Karpas-422 (cell line): ENCODE measurements around the gene DPP6. TPM values are rescaled to one million over a fixed set of nuclear protein-coding genes. Genes with fewer than 3 reads are reported as not detected.

Source experiments
- DNase-seq: peaks from one replicate; pipeline ENCODE4 v3.0.0-alpha.2; 2015
- H2AFZ ChIP-seq: fragments of 200-600 bp; sonication (generic); 2 replicates; pipeline ENCODE4 v1.6.1; 2014; ENCODE audit warnings: antibody characterized with exemption, low read length, mixed read lengths
- H3K27ac ChIP-seq: fragments of 200-600 bp; sonication (generic); 2 replicates; pipeline ENCODE4 v1.5.1; 2014; ENCODE audit warnings: mild to moderate bottlenecking, low read length, moderate library complexity
- H3K27me3 ChIP-seq: fragments of 200-600 bp; sonication (generic); 2 replicates; pipeline ENCODE4 v1.6.1; 2014; ENCODE audit warnings: low read length, mixed read lengths
- H3K36me3 ChIP-seq: fragments of 200-600 bp; sonication (generic); 2 replicates; pipeline ENCODE4 v1.6.1; 2014; ENCODE audit warnings: low read length, mixed read lengths; ENCODE audit not compliant: insufficient read depth
- H3K4me1 ChIP-seq: fragments of 200-600 bp; sonication (generic); 2 replicates; pipeline ENCODE4 v1.6.1; 2014; ENCODE audit warnings: mild to moderate bottlenecking, low read length, mixed read lengths
- H3K4me2 ChIP-seq: fragments of 200-600 bp; sonication (generic); 2 replicates; pipeline ENCODE4 v1.6.1; 2014; ENCODE audit warnings: low read length, low read depth, mild to moderate bottlenecking; ENCODE audit not compliant: poor library complexity, severe bottlenecking
- H3K4me3 ChIP-seq: fragments of 200-600 bp; sonication (generic); 2 replicates; pipeline ENCODE4 v1.5.1; 2014; ENCODE audit warnings: mild to moderate bottlenecking, antibody characterized with exemption, low read length, mixed read lengths
- H3K79me2 ChIP-seq: fragments of 200-600 bp; sonication (generic); 2 replicates; pipeline ENCODE4 v1.6.1; 2014; ENCODE audit warnings: mild to moderate bottlenecking, low read length, mixed read lengths
- H3K9ac ChIP-seq: fragments of 200-600 bp; sonication (generic); 2 replicates; pipeline ENCODE4 v1.6.0; 2014; ENCODE audit warnings: low read length
- H3K9me2 ChIP-seq: fragments of 200-600 bp; sonication (generic), shearing (Covaris generic); replicated peaks from 2 replicates; pipeline ENCODE4 v1.6.0; 2014; ENCODE audit warnings: mild to moderate bottlenecking, low read length, moderate library complexity; ENCODE audit not compliant: insufficient read depth
- H3K9me3 ChIP-seq: fragments of 300-700, 200-600 bp; sonication (generic); 2 replicates; pipeline ENCODE4 v1.6.1; 2014; ENCODE audit warnings: low read length, mixed read lengths
- H4K20me1 ChIP-seq: fragments of 200-600 bp; sonication (generic); 2 replicates; pipeline ENCODE4 v1.6.1; 2014; ENCODE audit warnings: mild to moderate bottlenecking, antibody characterized with exemption, low read length, low read depth; ENCODE audit not compliant: insufficient read depth
- total RNA-seq: library from RNA; depleted of rRNA; stranded (reverse); fragments of >200 nt; shearing (Covaris generic); gene quantifications from 2 replicates; pipeline ENCODE4 v1.2.3, GENCODE V29; 2014; ENCODE audit warnings: low replicate concordance

DPP6 gene
- total RNA-seq, 1 experiment from 2014 or later: not detected

DNA sequence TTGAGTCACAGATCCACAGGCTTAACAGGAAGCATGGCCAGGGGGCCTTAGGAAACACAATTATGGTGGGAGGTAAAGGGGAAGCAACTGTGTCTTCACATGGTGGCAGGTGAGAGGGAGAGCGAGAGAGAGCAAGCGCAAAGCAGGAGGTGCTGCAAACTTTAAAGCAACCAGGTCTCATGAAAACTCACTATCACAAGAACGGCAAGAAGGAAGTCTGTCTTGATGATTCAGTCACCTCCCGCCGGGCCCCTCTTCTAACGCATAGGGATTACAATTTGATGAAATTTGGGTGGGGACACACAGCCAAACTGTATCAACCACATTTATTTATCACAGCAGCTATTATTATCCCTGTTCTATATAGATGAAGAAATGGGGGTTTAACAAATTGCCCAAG, 201.6 kb downstream of the DPP6 start:
- Histone ChIP-seq H3K4me3 (no peak overlapping the region), H2AFZ (no peak overlapping the region), H4K20me1 (no peaks in the 10 kb centered on the region), H3K27ac (no peak overlapping the region), H3K4me2 (no peak overlapping the region), H3K9me2 (no peaks in the 10 kb centered on the region), H3K4me1 (no peaks in the 10 kb centered on the region), H3K36me3 (no peaks in the 10 kb centered on the region), H3K27me3 (no peaks in the 10 kb centered on the region), H3K79me2 (no peaks in the 10 kb centered on the region), H3K9me3 (no peaks in the 10 kb centered on the region), H3K9ac (no peak overlapping the region)
- DNase-seq: no peak

DNA sequence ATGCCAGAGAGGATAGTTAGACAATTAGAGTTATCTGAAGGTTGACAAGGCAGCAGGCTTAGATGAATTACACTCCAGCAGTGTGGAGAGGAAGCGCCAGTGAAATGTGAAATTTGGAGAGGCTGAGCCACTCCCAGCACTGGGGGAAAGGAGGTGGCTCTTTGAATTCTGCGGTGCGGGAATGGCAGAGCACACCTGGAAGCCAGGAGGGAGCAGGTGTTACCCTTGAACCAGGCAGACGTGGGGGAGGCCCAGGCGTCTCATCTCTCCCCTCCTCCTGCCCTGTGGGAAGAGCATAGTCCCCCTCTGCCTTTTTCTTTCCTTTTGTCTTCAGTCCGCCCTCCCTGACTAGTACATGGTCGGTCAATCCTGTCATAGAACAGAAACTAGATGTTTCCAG, 203.1 kb downstream of the DPP6 start:
- Histone ChIP-seq H3K9me2 (no peaks in the 10 kb centered on the region), H3K4me3 (no peak overlapping the region), H2AFZ (no peak overlapping the region), H3K36me3 (no peaks in the 10 kb centered on the region), H3K9ac (no peak overlapping the region), H3K27me3 (no peaks in the 10 kb centered on the region), H3K79me2 (no peaks in the 10 kb centered on the region), H3K4me2 (no peak overlapping the region), H4K20me1 (no peaks in the 10 kb centered on the region), H3K4me1 (no peaks in the 10 kb centered on the region), H3K9me3 (no peaks in the 10 kb centered on the region), H3K27ac (no peak overlapping the region)
- DNase-seq: no peak

DNA sequence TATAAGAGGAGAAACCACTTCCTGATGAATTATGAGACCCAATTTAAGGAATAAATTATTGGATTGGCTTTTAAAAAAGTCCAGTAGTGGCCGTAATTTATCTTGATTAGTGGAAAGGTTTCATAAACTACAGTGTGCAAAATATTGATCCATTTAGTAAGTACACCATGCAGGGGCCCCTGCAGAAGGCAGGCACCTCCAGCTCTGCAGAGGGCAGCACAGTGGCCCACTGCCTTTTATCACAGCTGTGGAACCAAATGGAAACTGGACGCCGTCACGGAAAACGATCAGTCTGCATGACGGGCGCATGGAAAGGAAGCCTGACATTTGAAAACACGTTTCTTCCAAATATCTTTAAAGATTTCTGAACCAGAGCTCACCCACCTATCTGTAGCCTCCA, 204.0 kb downstream of the DPP6 start:
- H3K27ac ChIP-seq: no peak overlapping the region
- no peak for DNase-seq
- H3K27me3 ChIP-seq: no peaks in the 10 kb centered on the region

DNA sequence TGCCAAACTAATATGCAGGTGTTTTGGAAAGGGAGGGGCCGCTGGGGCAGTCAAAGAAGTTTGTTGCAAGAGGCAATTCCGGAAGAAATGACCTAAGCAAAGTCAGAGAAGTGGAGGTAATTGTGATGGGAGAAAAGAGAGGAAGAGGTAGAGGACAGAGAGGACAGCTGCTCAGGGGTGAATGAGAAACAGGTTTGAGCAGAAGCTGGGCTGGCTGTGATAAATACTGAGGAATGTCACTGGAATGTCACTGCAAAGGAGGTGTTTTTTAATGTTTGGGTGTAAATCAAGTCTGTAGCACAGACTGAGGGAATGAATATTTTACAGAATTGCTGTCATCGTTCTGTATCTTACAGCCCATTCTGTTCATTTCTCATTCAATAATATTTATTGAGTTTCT, 207.2 kb downstream of the DPP6 start:
- DNase-seq: no peak
- no peaks in the 10 kb centered on the region for H3K9me3 ChIP-seq
- H3K4me3 ChIP-seq: no peak overlapping the region
- H3K36me3 ChIP-seq: no peaks in the 10 kb centered on the region
- no peaks in the 10 kb centered on the region for H3K9me2 ChIP-seq
- no peaks in the 10 kb centered on the region for H4K20me1 ChIP-seq
- H3K4me2 ChIP-seq: no peak overlapping the region
- no peaks in the 10 kb centered on the region for H3K27me3 ChIP-seq
- H3K9ac ChIP-seq: no peak overlapping the region
- no peaks in the 10 kb centered on the region for H3K79me2 ChIP-seq
- no peak overlapping the region for H3K27ac ChIP-seq
- no peaks in the 10 kb centered on the region for H3K4me1 ChIP-seq
- no peak overlapping the region for H2AFZ ChIP-seq

More for the DNA sequence above, 204.0 kb downstream of the DPP6 start:
- H3K4me1 ChIP-seq: no peaks in the 10 kb centered on the region
- H4K20me1 ChIP-seq: no peaks in the 10 kb centered on the region
- H3K9ac ChIP-seq: no peak overlapping the region
- H3K79me2 ChIP-seq: no peaks in the 10 kb centered on the region
- H3K9me2 ChIP-seq: no peaks in the 10 kb centered on the region
- no peaks in the 10 kb centered on the region for H3K36me3 ChIP-seq
- H3K9me3 ChIP-seq: no peaks in the 10 kb centered on the region
- H2AFZ ChIP-seq: no peak overlapping the region
- H3K4me2 ChIP-seq: no peak overlapping the region
- no peak overlapping the region for H3K4me3 ChIP-seq

DNA sequence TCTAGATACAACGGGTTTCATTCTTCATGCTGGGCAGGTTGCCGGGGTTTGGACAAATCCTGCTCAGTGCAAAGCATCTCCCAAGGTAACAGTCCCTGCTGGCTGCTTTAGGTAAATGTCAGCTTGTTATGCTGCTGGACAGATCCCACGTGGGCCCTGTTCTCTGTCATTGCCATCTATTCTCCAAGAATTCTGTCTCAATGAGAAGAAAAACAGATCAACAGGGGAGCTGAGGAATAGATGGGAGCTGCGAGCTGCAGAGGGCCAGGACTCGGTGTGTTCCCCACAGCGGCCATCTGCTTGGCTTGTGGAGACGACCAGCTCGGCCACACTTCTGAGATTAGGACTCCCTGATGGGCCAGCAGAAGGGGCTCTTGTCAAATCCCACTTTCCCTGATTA, 235.2 kb downstream of the DPP6 start:
- Histone ChIP-seq H2AFZ (no peak overlapping the region), H3K27ac (no peak overlapping the region), H3K9me2 (no peaks in the 10 kb centered on the region), H3K36me3 (no peaks in the 10 kb centered on the region), H4K20me1 (no peaks in the 10 kb centered on the region), H3K79me2 (no peaks in the 10 kb centered on the region), H3K27me3 (no peaks in the 10 kb centered on the region), H3K4me2 (no peak overlapping the region), H3K4me1 (no peaks in the 10 kb centered on the region), H3K4me3 (no peak overlapping the region), H3K9ac (no peak overlapping the region), H3K9me3 (no peaks in the 10 kb centered on the region)
- DNase-seq: no peak

DNA sequence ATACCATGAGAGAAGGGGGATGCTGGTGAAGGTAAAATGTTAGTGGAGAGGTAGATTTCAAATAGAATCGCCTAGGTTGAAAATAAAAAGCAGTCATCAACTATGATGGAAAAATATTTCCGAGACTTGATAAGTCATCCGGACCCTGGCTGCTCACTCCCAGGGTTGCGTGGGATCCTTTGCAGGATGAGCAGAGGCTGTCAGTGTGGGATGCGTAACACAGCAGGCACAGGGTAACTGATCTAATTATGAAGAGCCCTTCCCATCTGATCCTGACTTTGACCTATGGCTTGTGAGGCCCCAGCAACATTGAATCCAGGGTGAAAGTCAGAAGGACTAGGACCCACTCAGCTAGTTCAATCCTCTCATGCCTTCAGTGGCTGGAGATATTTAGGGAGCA, 236.9 kb downstream of the DPP6 start:
- no peaks in the 10 kb centered on the region for H3K27me3 ChIP-seq
- H3K79me2 ChIP-seq: no peaks in the 10 kb centered on the region
- H3K27ac ChIP-seq: no peak overlapping the region
- H3K4me2 ChIP-seq: no peak overlapping the region
- H2AFZ ChIP-seq: no peak overlapping the region
- no peaks in the 10 kb centered on the region for H3K9me3 ChIP-seq
- H3K36me3 ChIP-seq: no peaks in the 10 kb centered on the region
- no peak overlapping the region for H3K9ac ChIP-seq
- no peak for DNase-seq
- H3K4me1 ChIP-seq: no peaks in the 10 kb centered on the region
- no peaks in the 10 kb centered on the region for H4K20me1 ChIP-seq
- H3K4me3 ChIP-seq: no peak overlapping the region
- no peaks in the 10 kb centered on the region for H3K9me2 ChIP-seq

DNA sequence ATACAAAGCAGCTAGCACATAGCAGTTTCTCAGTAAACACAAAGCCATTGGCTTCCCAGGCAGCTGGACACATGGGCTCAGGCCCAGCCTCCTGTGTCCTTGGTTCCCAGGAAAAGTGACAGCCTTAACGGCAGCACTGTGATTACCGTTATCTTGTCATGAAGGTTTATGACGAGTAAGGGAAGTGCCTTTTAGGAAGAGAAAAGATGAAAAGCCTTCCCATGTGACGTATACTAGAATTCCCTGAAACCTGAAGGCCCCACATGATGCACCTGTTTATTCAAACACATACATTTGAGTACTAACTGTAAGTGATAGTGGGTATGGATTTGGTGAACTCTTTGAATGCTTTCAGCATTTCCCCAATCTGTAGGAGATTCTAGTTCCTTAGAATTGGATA, 244.2 kb downstream of the DPP6 start:
- Histone ChIP-seq H3K4me3 (no peak overlapping the region), H3K9me3 (no peaks in the 10 kb centered on the region), H3K27ac (no peak overlapping the region), H3K4me2 (no peak overlapping the region), H3K9ac (no peak overlapping the region), H2AFZ (no peak overlapping the region), H3K36me3 (no peaks in the 10 kb centered on the region), H4K20me1 (no peaks in the 10 kb centered on the region), H3K4me1 (no peaks in the 10 kb centered on the region), H3K27me3 (no peaks in the 10 kb centered on the region), H3K79me2 (no peaks in the 10 kb centered on the region), H3K9me2 (no peaks in the 10 kb centered on the region)
- no peak for DNase-seq

DNA sequence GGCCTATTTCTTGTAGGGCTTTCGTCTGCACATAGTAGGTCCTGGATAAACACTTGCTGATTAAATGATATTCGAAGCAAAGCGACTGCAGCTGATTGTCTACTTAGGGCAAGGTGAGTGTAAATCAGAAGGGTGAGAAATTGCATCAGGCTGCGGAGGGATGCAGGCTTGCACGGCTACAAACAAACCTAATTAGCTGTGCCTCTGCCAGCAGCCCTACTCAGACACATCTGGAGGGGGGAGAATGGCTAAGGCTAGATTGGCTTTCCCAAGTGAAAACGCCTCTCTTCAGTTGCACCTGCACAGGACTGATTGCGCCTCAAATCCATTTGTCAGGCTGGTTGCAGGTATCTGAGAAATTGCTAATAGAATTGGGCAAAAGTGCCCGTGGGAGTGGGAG, 247.5 kb downstream of the DPP6 start:
- Histone ChIP-seq H3K4me1 (no peaks in the 10 kb centered on the region), H3K4me2 (no peak overlapping the region), H3K36me3 (no peaks in the 10 kb centered on the region), H3K4me3 (no peak overlapping the region), H3K9me2 (no peaks in the 10 kb centered on the region), H3K27me3 (no peaks in the 10 kb centered on the region), H4K20me1 (no peaks in the 10 kb centered on the region), H3K27ac (no peak overlapping the region), H3K9me3 (no peaks in the 10 kb centered on the region), H3K79me2 (no peaks in the 10 kb centered on the region), H3K9ac (no peak overlapping the region), H2AFZ (no peak overlapping the region)
- DNase-seq: no peak

DNA sequence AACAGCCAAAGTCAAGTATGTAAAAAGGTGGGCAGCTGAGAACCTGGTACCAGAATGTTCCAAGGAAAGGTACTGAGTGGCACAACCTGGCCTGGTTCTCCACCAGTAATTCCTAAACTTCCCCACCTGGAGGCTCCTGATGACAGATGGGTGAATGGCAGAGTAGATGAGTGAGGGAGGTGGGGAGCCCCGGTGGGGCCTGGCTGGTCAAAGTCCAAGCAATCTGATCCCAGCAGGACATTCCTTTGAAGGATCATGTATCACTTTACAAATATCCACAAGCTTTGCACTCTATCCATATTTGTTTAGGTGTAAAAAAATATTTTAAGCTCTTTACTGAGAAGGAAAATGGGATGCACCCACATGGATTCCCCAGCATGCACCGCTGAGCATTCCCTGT, 250.2 kb downstream of the DPP6 start:
- Histone ChIP-seq H3K4me2 (no peak overlapping the region), H3K36me3 (no peaks in the 10 kb centered on the region), H3K27ac (no peak overlapping the region), H3K9me3 (no peaks in the 10 kb centered on the region), H3K9me2 (no peaks in the 10 kb centered on the region), H2AFZ (no peak overlapping the region), H3K27me3 (no peaks in the 10 kb centered on the region), H3K79me2 (no peaks in the 10 kb centered on the region), H3K4me1 (no peaks in the 10 kb centered on the region), H3K4me3 (no peak overlapping the region), H4K20me1 (no peaks in the 10 kb centered on the region), H3K9ac (no peak overlapping the region)
- DNase-seq: no peak
